ENCODE results near the gene ZDHHC20.

The ZDHHC20 gene

GRCh38 chr13:21420706-21421105 is 38.4 kb downstream of the ZDHHC20 start:
- TF ChIP-seq, protein P1, sequence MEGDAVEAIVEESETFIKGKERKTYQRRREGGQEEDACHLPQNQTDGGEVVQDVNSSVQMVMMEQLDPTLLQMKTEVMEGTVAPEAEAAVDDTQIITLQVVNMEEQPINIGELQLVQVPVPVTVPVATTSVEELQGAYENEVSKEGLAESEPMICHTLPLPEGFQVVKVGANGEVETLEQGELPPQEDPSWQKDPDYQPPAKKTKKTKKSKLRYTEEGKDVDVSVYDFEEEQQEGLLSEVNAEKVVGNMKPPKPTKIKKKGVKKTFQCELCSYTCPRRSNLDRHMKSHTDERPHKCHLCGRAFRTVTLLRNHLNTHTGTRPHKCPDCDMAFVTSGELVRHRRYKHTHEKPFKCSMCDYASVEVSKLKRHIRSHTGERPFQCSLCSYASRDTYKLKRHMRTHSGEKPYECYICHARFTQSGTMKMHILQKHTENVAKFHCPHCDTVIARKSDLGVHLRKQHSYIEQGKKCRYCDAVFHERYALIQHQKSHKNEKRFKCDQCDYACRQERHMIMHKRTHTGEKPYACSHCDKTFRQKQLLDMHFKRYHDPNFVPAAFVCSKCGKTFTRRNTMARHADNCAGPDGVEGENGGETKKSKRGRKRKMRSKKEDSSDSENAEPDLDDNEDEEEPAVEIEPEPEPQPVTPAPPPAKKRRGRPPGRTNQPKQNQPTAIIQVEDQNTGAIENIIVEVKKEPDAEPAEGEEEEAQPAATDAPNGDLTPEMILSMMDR (conservative IDR thresholded peaks at IDR 0.05) = no peak
- no peak overlapping the region for H3K27ac ChIP-seq

DNA sequence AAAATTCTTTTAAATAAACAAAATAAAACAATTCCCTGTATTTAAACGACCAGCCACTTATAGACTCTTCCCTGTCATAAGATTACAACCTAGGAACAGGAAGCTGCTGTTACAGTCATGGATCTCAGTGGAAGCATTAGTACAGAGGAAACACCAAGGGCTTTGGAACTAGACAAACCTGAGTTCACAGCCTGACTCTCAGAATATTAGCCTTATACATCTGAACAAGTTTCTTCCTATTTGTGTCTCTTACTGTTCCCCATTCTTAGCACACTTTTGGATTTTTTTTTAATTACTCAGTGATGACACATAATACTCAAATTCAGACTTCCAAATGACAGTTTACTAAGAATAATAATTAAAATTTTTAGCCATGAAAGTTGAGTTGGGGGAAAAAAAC is 46.1 kb downstream of the ZDHHC20 start:
- H3K27ac ChIP-seq = no peak overlapping the region
- TF ChIP-seq, protein P1 (conservative IDR thresholded peaks at IDR 0.05) = no peak

DNA sequence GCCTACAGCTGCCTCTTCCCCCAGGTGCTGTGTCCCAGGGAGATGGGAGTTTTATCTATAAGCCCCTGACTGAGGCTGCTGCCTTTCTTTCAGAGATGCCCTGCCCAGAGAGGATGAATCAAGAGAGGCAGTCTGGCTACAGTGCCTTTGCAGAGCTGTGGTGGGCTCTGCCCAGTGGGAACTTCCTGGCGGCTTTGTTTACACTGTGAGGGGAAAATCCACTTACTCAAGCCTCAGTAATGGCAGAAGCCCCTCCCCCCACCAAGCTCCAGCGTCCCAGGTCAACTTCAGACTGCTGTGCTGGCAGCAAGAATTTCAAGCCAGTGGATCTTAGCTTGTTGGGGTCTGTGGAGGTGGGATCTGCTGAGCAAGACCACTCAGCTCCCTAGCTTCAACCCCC is 48.6 kb downstream of the ZDHHC20 start:
- peak overlapping the region; percentile 2; the same call in 1 of the 2 replicates for H3K27ac ChIP-seq

DNA sequence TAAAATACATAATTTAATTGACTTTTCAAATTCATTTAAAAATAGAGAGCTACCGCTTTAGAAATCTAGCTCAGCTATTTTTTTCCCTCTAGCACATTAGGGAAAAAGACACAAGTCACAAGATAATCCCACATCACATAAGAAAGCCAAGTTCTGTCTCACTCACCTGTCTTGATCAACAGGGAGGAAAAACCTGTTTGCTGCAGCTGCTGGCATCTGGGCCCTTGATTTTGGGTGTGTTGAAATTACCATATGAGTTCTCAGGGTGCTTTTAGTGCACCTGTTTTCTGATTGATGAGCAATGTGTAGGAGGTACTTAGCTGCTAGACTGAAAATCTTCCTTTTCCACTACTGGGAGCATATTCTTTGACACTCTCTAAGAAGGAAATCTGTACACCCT is 53.8 kb downstream of the ZDHHC20 start:
- TF ChIP-seq, protein P1 (conservative IDR thresholded peaks at IDR 0.05) = no peak
- no peak overlapping the region for H3K27ac ChIP-seq

GRCh38 chr13:21402586-21403307 is 56.4 kb downstream of the ZDHHC20 start:
- H3K27ac ChIP-seq = peak overlapping the region; percentile 19; the same call in 1 of the 2 replicates
- TF ChIP-seq, protein P1 (conservative IDR thresholded peaks at IDR 0.05) = no peak

DNA sequence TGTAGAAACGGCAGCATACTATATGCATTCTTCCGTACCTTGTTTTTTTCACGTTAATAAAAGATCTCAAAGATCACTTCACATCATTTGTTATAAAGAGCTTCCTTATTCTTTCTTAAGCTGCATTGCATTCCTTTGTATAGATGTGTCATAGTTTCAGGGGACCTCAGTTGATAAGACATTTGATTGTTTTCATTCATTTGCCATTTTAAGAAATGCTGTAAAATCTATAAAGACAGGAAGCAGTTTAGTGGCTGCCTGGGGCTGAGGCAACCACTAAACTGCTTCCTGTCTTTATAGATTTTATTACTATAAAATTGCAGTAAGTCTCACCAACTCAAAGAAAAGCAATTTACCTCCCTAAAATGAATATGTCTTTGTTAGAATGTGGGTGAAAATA is 59.4 kb downstream of the ZDHHC20 start:
- peak overlapping the region; percentile 35 for H3K27ac ChIP-seq
- TF ChIP-seq, protein P1 (conservative IDR thresholded peaks at IDR 0.05) = no peak

- TF ChIP-seq, protein P1 (conservative IDR thresholded peaks at IDR 0.05) = no peak
Observed at GRCh38 chr13:21395953-21396352, 63.1 kb downstream of the ZDHHC20 start.

GRCh38 chr13:21389124-21389523 is 70.0 kb downstream of the ZDHHC20 start:
- no peak overlapping the region for H3K27ac ChIP-seq
- TF ChIP-seq, protein P1 (conservative IDR thresholded peaks at IDR 0.05) = no peak

More at GRCh38 chr13:21395953-21396352, 63.1 kb downstream of the ZDHHC20 start:
- no peak overlapping the region for H3K27ac ChIP-seq
